NCI-H774 (cell line): ENCODE data around the gene CRBN.

Experiments
- DNase-seq: peaks from one replicate; lab custom pipeline; 2025; lab: John Stamatoyannopoulos, UW

The CRBN gene

DNA sequence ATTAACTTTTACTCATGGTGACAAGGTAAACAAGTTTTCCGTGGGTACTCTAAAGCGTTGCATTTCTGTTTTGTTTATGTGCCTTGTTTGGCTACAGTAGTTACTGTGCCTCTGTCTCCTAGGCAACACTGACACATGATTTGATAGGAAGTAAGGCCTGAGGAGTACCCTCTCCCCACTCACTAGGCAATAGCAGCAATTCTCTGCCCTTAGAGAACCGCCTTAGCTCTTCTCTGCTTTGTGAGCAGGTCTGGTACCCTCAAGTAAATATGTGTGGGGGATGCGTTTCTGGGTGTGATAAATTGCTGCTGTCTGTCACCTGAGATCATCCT lies 69.2 kb downstream of the CRBN start, which contains the start of gene IL5RA:
Gene IL5RA (minus strand): TSS at position 76 of the 332 bp plus-strand sequence. CDS start 5,390 bp downstream, outside the sequence.
- DNase-seq = peak; percentile 69

DNA sequence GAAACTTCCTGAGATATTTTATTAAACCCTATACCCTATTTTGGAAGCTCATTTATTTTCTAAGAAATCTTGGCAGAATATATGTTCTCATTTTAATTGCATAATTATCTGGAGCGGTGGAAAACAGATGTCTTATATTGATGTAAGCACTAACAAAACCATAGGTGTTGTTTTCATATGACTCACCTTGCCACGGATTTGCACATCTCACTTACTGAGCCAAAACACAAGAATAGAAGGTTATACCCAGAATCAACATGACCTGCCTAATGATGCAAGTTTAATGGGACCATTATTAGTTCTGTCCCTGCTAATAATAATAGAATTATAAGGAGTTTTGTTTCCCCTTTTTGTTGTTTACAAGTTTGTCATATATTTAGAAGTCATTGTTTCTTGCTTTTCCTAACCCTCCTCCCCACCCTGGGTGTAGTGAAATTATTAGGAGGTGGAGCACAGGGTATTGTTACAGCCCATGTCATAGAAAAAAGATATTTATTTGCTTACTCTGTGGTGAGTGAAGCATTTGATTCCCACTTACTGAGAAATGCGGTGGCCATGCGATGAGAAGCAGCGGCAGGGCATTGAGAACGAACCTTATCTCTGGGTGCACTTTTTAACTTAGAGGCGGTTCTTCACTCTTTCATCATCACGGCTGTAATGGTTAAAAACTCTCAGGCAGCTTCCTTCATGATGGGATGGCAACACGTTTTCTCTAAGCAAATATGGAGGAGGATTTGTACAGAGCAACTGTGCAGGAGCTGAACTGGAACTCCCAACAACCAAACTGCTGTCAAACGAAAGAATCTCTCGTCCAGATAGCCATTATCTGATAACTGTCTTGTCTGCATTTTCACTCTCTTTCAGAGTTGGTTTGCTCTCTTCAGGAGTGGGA lies 69.8 kb downstream of the CRBN start:
- DNase-seq = no peak

DNA sequence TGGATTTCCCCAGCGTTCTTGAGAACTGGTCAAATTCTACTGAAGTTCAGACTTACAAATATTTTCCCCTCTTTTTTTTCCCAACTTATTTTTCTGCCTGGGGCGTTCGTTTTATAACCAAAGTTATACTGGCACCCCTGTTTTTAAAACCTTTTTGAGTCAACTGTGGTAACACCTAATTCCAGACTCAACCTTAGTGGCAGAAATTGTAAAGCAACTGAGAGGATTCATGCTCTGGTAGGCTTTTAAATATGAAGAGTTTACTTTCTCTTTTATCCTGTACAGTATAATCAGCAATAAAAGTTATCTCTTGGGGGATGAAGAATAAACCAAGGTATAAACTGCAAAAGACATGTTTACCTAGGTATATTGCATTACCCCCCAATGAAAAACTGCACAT lies 71.6 kb downstream of the CRBN start:
- DNase-seq = no peak

DNA sequence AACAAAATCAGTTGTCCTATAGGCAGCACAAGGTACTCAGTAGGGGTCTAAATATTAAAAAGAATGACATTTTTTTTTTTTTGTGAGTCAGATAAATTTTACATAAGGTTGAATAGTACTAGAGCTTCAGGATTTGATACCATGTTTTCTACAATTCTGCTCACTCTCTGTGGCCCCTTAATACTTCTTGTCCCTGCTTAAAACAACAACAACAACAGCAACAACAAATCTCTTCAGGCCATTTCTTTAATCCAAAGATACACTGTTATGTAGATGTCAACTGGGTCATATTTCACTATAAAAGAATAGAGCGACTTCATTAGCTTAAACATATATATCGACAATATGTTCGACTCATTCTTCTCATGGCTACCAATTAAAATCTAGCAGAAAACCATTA lies 72.3 kb downstream of the CRBN start:
- no peak for DNase-seq

GRCh38 chr3:3105815-3106214 lies 73.7 kb downstream of the CRBN start:
- no peak for DNase-seq

GRCh38 chr3:3105246-3105645 lies 74.2 kb downstream of the CRBN start:
- no peak for DNase-seq

DNA sequence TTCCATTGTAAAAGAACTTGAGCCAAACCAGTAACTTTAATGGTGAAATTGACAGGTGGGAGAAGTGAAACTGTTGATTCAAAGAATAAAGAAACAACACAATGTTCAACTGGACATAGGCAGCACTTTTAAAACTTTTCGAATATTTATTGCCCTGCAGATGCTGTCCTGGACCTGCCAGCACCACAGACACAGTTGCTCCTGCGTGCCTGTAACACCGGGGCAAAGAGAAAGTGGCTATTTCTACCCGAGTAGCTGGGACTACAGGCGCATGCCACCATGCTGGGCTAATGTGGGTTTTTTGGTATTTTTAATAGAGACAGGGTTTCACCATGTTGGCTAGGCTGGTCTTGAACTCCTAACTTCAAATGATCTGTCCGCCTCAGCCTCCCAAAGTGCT lies 76.7 kb downstream of the CRBN start:
- DNase-seq = no peak

GRCh38 chr3:3101660-3102458 lies 77.6 kb downstream of the CRBN start:
- no peak for DNase-seq
